Natural killer cell (primary cell): ENCODE results near the gene IFNA13. TPM values are rescaled to one million over a fixed set of nuclear protein-coding genes. Genes with fewer than 3 reads are reported as not detected.

ENCODE experiments used
- ATAC-seq, 3 donors: fragments of 150-1000 bp in 2 of 3; fragments of 200-7000 bp in 1 of 3; cut with Tn5 transposase; 1 replicate in 1 of 3; 2 replicates in 2 of 3; pipeline ENCODE4 v1.10.0; 2021; ENCODE audit warnings: mild to moderate bottlenecking in 2 of 3, moderate library complexity in 2 of 3
- DNase-seq, 2 donors: peaks; one replicate each; pipeline versions ENCODE4 v3.0.0 to v3.0.0-alpha.2; 2013 to 2021; ENCODE audit warnings: mixed read lengths in 1 of 2
- H3K27ac ChIP-seq: one replicate; pipeline ENCODE4 v1.5.1; 2013; ENCODE audit warnings: mild to moderate bottlenecking, low read length
- H3K27me3 ChIP-seq: one replicate; pipeline ENCODE4 v1.6.1; 2013; ENCODE audit warnings: low read length; ENCODE audit not compliant: control insufficient read depth, insufficient read depth
- H3K36me3 ChIP-seq: one replicate; pipeline ENCODE4 v1.6.1; 2013; ENCODE audit warnings: low read length; ENCODE audit not compliant: control insufficient read depth, insufficient read depth
- H3K4me1 ChIP-seq: one replicate; pipeline ENCODE4 v1.6.1; 2013; ENCODE audit warnings: low read length; ENCODE audit not compliant: control insufficient read depth, insufficient read depth
- H3K4me3 ChIP-seq: one replicate; pipeline ENCODE4 v1.5.1; 2013; ENCODE audit warnings: low read length
- H3K9me3 ChIP-seq: one replicate; pipeline ENCODE4 v1.6.1; 2013; ENCODE audit warnings: low read length; ENCODE audit not compliant: control insufficient read depth, insufficient read depth
- H3K27ac Mint-ChIP-seq, 2 donors: one replicate each; pipeline ENCODE4 v1.8.0; 2022; ENCODE audit warnings: mild to moderate bottlenecking in 2 of 2, mixed read lengths in 2 of 2, moderate library complexity in 1 of 2
- H3K27me3 Mint-ChIP-seq, 2 donors: one replicate each; pipeline ENCODE4 v1.8.0; 2022; ENCODE audit warnings: low read depth in 2 of 2, mixed read lengths in 2 of 2
- H3K36me3 Mint-ChIP-seq: one replicate; pipeline ENCODE4 v1.8.0; 2022; ENCODE audit warnings: mixed read lengths
- H3K4me1 Mint-ChIP-seq, 2 donors: one replicate each; pipeline ENCODE4 v1.8.0; 2022; ENCODE audit warnings: mixed read lengths in 2 of 2
- H3K4me3 Mint-ChIP-seq: one replicate; pipeline ENCODE4 v1.8.0; 2022; ENCODE audit warnings: mild to moderate bottlenecking, moderate library complexity, mixed read lengths
- H3K9me3 Mint-ChIP-seq, 2 donors: one replicate each; pipeline ENCODE4 v1.8.0; 2022; ENCODE audit warnings: mixed read lengths in 2 of 2
- WGBS: methylation state at CpG from one replicate; pipeline ENCODE4 v1.1.7; 2013; ENCODE audit warnings: missing lambda C conversion rate; ENCODE audit not compliant: insufficient coverage; 5-methylcytosine and 5-hydroxymethylcytosine counted together
- intact Hi-C: fragments of 100-400 bp; cut with micrococcal nuclease; formaldehyde crosslinking; loops from one replicate; pipeline ENCODE4 v1.14.2; 2022
- total RNA-seq, 4 donors: library from RNA; stranded (reverse); fragments of 120-200 nt in 1 of 4; gene quantifications; one replicate each; pipeline versions ENCODE4 v1.2.3 to v1.2.4, GENCODE V29; 2013 to 2022
- TF ChIP-seq, protein P1 (sequence below): fragments of 200-600 bp; IDR thresholded peaks from one replicate; pipeline ENCODE4 v1.8.0; 2022; ENCODE audit warnings: antibody characterized with exemption

IFNA13 gene
- total RNA-seq, 3 donors from 2014 or later (not counting 1 experiment from before 2014, with no cell fraction given): not detected

DNA sequence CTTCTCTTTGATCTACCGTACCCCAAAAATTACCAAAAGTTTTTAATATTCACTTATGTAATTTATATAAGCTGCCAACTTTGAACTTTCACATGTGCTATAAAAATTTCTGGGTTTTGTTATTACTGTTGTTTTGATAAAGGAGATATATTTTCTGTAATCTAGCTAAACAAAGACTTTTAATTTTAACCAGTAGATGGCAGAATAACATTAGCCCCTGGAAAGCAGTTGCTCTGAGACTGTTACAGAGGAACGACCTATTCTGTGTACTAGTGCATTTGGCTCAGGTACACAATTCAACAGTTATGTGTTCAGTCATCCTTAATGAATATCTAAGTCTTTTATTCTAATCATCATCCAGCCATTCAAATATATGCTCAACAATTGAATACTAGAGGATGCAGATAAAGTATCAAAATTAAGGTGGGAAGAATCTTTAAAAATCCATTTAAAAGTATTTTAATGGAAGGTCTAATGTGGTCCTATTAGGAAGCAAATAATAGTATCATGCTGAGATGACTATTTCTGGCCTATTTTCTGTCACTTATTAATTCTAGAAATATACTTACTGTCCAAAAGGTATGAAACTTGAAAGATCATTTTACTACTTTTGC, 41.2 kb downstream of the IFNA13 start:
- Histone ChIP-seq H3K27me3 (no peaks in the 10 kb centered on the region), H3K9me3 (no peaks in the 10 kb centered on the region), H3K4me1 (no peaks in the 10 kb centered on the region), H3K36me3 (peaks cover 32% of the 10 kb centered on the region), H3K4me3 (no peak overlapping the region), H3K27ac (no peak overlapping the region)
- WGBS: 0% methylated on average over 1 of the region's 2 CpGs
- TF ChIP-seq, protein P1, sequence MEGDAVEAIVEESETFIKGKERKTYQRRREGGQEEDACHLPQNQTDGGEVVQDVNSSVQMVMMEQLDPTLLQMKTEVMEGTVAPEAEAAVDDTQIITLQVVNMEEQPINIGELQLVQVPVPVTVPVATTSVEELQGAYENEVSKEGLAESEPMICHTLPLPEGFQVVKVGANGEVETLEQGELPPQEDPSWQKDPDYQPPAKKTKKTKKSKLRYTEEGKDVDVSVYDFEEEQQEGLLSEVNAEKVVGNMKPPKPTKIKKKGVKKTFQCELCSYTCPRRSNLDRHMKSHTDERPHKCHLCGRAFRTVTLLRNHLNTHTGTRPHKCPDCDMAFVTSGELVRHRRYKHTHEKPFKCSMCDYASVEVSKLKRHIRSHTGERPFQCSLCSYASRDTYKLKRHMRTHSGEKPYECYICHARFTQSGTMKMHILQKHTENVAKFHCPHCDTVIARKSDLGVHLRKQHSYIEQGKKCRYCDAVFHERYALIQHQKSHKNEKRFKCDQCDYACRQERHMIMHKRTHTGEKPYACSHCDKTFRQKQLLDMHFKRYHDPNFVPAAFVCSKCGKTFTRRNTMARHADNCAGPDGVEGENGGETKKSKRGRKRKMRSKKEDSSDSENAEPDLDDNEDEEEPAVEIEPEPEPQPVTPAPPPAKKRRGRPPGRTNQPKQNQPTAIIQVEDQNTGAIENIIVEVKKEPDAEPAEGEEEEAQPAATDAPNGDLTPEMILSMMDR: peak; percentile 82
- Mint-ChIP-seq H3K9me3 (no peaks in the 10 kb centered on the region), H3K4me3 (no peak overlapping the region), H3K36me3 (no peaks in the 10 kb centered on the region), H3K27me3 (no peaks in the 10 kb centered on the region), H3K4me1 (peaks cover 47 to 58% of the 10 kb centered on the region in 2 donors), H3K27ac (peak overlapping the region in 1 of 2 donors; percentile 33)
- ATAC-seq: peak; percentile 71 to 93 (median 86)
- DNase-seq: peak in 1 of 2 donors; percentile 76
- intact Hi-C loops: loop anchor here (1.0 kb wide), 2 partner anchors 70 to 463 kb away; no protein-coding TSS in a partner anchor

DNA sequence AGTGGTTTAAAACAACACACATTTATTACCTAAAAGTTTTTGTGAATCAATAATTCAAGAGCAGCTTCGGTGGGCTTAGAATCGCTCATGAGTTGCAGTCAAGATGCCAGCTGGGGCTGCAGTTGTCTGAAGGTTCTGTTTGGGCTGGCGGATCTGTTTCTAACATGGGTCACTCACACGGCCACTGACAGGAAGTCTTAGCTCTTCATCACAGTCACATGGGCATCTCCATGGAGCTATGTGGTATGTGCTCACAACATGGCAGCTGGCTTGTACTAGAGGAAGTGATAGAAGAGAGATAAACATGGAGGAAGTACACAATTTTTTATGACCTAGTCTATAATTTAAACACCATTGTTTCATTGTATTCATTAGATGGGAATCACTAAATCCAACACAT, 43.8 kb downstream of the IFNA13 start:
- Histone ChIP-seq H3K4me3 (no peak overlapping the region), H3K27ac (no peak overlapping the region), H3K4me1 (no peaks in the 10 kb centered on the region), H3K36me3 (peaks cover 33% of the 10 kb centered on the region), H3K27me3 (no peaks in the 10 kb centered on the region), H3K9me3 (no peaks in the 10 kb centered on the region)
- Mint-ChIP-seq H3K4me3 (no peak overlapping the region), H3K9me3 (no peaks in the 10 kb centered on the region), H3K36me3 (no peaks in the 10 kb centered on the region), H3K4me1 (peaks cover 31 to 37% of the 10 kb centered on the region in 2 donors), H3K27me3 (no peaks in the 10 kb centered on the region), H3K27ac (peak overlapping the region; percentile 52 to 66)
- TF ChIP-seq, protein P1: no peak
- intact Hi-C loops: no loop called here
- DNase-seq: no peak
- ATAC-seq: no peak
- 81% methylated on average over 4 of the region's 4 CpGs for WGBS

DNA sequence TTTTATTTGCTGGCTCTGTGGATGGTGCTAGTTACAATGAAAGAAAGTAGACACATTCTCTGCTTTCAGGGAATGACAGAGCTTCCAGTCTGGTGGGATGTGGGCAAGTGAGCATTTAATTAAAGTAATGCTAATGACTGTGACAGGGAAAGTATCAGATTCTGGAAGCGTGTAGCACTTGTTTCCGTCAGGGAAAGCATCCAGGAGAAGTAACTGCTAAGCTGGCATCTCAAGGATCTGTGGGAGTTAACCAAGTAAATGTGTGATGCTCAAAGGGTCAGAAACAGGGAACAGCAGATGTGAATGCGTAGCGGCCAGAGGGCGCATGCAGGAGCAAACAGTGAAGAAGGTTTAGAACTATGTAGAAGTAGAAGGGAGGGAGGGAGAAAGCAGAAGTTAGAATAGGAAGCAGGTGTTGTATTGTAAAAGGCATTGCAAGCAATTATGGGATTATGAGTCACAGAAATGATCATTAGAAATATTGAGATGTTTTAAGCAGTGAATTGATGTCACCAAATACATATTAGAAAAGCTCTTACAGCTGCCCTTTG, 44.9 kb downstream of the IFNA13 start:
- intact Hi-C loops: no loop called here
- no peaks in the 10 kb centered on the region for H3K27me3 Mint-ChIP-seq
- no peak for ATAC-seq

More for the DNA sequence above, 44.9 kb downstream of the IFNA13 start:
- DNase-seq: no peak
- Mint-ChIP-seq H3K4me1 (peaks cover 25 to 27% of the 10 kb centered on the region in 2 donors), H3K9me3 (no peaks in the 10 kb centered on the region), H3K4me3 (no peak overlapping the region), H3K36me3 (no peaks in the 10 kb centered on the region), H3K27ac (peak overlapping the region in 1 of 2 donors; percentile 47)
- TF ChIP-seq, protein P1: no peak
- peaks cover 33% of the 10 kb centered on the region for H3K36me3 ChIP-seq
- H3K27me3 ChIP-seq: no peaks in the 10 kb centered on the region
- H3K4me1 ChIP-seq: no peaks in the 10 kb centered on the region
- no peak overlapping the region for H3K27ac ChIP-seq
- WGBS: 91% methylated on average over 5 of the region's 5 CpGs
- no peaks in the 10 kb centered on the region for H3K9me3 ChIP-seq
- H3K4me3 ChIP-seq: no peak overlapping the region
